DOHH2 (cell line): ENCODE measurements around the gene NEURL1.

Source experiments
- H3F3A ChIP-seq: fragments of 200-600 bp; sonication (generic), shearing (Covaris generic); 2 replicates; pipeline ENCODE4 v1.6.0; 2016; ENCODE audit warnings: antibody characterized with exemption, mild to moderate bottlenecking; ENCODE audit not compliant: control insufficient read depth, insufficient read depth
- H3K27ac ChIP-seq: fragments of 200-600 bp; sonication (generic); 2 replicates; pipeline ENCODE4 v1.5.1; 2014; ENCODE audit warnings: low read depth, mild to moderate bottlenecking, low read length, moderate library complexity
- H3K27me3 ChIP-seq: fragments of 200-600 bp; sonication (generic); 2 replicates; pipeline ENCODE4 v1.6.1; 2014; ENCODE audit warnings: mild to moderate bottlenecking, low read length, mixed read lengths; ENCODE audit not compliant: control insufficient read depth
- H3K36me3 ChIP-seq: fragments of 200-600 bp; sonication (generic); 2 replicates; pipeline ENCODE4 v1.6.1; 2014; ENCODE audit warnings: mild to moderate bottlenecking, low read length, moderate library complexity, mixed read lengths; ENCODE audit not compliant: control insufficient read depth
- H3K4me1 ChIP-seq: fragments of 200-600 bp; sonication (generic); 2 replicates; pipeline ENCODE4 v1.6.1; 2014; ENCODE audit warnings: mild to moderate bottlenecking, low read length, mixed read lengths; ENCODE audit not compliant: control insufficient read depth
- H3K4me2 ChIP-seq: fragments of 200-600 bp; sonication (generic); 2 replicates; pipeline ENCODE4 v1.6.0; 2014; ENCODE audit warnings: mild to moderate bottlenecking, low read length, moderate library complexity
- H3K4me3 ChIP-seq: fragments of 200-600 bp; sonication (generic); 2 replicates; pipeline ENCODE4 v1.5.1; 2014; ENCODE audit warnings: mild to moderate bottlenecking, low read length, mixed read lengths
- H3K79me2 ChIP-seq: fragments of 200-600 bp; sonication (generic); 2 replicates; pipeline ENCODE4 v1.6.1; 2014; ENCODE audit warnings: mild to moderate bottlenecking, low read length, mixed read lengths; ENCODE audit not compliant: control insufficient read depth
- H3K9me2 ChIP-seq: fragments of 200-600 bp; sonication (generic); replicated peaks from 2 replicates; pipeline ENCODE4 v1.6.1; 2014; ENCODE audit warnings: mild to moderate bottlenecking, low read length, mixed read lengths; ENCODE audit not compliant: control insufficient read depth
- H3K9me3 ChIP-seq: fragments of 200-600 bp; sonication (generic); 2 replicates; pipeline ENCODE4 v1.6.1; 2014; ENCODE audit warnings: antibody characterized with exemption, low read length, mixed read lengths; ENCODE audit not compliant: control insufficient read depth, insufficient read depth
- H4K20me1 ChIP-seq: fragments of 200-600 bp; sonication (generic); 2 replicates; pipeline ENCODE4 v1.6.0; 2014; ENCODE audit warnings: low read depth, mild to moderate bottlenecking, antibody characterized with exemption, low read length, moderate library complexity; ENCODE audit not compliant: control insufficient read depth, insufficient read depth
- EZH2phosphoT487 ChIP-seq: fragments of 200-600 bp; sonication (generic); IDR thresholded peaks from 2 replicates; pipeline ENCODE4 v1.6.1; 2017; ENCODE audit warnings: borderline replicate concordance, mild to moderate bottlenecking, antibody characterized with exemption, low read length, moderate library complexity, mixed read lengths
- TF ChIP-seq, protein P1 (sequence below): fragments of 200-600 bp; sonication (generic); IDR thresholded peaks from one replicate; pipeline ENCODE4 v1.5.1; 2014; ENCODE audit warnings: antibody characterized with exemption, mild to moderate bottlenecking, low read depth, low read length; ENCODE audit not compliant: poor library complexity, severe bottlenecking

NEURL1 gene

DNA sequence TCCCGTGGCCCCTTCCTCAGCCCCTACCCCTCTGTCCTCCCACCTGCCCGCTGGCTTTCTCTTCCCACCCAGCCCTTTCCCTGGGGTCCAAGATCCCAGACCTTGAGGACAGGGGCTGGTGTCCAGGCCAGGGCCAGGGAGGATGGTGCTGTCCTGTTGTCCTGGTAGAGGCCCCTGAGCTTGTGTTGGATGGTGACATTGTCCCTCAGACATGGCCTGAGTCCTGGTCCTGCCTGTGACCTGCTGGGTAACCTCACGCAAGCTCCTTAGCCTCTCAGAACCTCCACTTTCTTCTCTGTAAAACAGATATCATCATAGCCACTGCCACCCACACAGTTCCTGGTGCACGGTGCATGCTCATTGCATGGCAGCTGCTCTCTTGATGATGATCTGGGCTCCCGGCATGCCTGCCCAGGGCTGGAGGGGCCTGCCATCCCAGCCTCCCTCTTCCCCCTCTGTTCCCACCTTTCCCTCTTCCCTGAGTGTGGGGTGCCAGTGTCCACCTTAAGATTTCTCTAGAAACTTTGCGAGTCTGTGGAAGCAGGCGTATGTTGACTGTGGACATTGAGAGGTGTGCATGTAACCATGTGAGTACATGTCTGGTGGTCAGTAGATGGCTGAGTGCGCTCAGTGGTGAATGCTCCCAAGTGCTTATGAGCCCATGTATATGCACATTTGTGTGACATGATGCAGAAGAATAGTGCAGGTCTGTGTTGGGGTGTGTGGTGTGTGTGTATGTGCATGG, 60.4 kb downstream of the NEURL1 start:
- Histone ChIP-seq H3K4me2 (no peak overlapping the region), H3F3A (no peaks in the 10 kb centered on the region), H3K27ac (no peak overlapping the region), H3K36me3 (no peaks in the 10 kb centered on the region), H3K9me2 (no peaks in the 10 kb centered on the region), H3K79me2 (no peaks in the 10 kb centered on the region), H4K20me1 (no peaks in the 10 kb centered on the region), H3K9me3 (no peaks in the 10 kb centered on the region), H3K4me1 (peaks cover 16% of the 10 kb centered on the region), H3K27me3 (peaks cover 33% of the 10 kb centered on the region), H3K4me3 (no peak overlapping the region)
- no peak for TF ChIP-seq EZH2phosphoT487
- TF ChIP-seq, protein P1, sequence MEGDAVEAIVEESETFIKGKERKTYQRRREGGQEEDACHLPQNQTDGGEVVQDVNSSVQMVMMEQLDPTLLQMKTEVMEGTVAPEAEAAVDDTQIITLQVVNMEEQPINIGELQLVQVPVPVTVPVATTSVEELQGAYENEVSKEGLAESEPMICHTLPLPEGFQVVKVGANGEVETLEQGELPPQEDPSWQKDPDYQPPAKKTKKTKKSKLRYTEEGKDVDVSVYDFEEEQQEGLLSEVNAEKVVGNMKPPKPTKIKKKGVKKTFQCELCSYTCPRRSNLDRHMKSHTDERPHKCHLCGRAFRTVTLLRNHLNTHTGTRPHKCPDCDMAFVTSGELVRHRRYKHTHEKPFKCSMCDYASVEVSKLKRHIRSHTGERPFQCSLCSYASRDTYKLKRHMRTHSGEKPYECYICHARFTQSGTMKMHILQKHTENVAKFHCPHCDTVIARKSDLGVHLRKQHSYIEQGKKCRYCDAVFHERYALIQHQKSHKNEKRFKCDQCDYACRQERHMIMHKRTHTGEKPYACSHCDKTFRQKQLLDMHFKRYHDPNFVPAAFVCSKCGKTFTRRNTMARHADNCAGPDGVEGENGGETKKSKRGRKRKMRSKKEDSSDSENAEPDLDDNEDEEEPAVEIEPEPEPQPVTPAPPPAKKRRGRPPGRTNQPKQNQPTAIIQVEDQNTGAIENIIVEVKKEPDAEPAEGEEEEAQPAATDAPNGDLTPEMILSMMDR: no peak

DNA sequence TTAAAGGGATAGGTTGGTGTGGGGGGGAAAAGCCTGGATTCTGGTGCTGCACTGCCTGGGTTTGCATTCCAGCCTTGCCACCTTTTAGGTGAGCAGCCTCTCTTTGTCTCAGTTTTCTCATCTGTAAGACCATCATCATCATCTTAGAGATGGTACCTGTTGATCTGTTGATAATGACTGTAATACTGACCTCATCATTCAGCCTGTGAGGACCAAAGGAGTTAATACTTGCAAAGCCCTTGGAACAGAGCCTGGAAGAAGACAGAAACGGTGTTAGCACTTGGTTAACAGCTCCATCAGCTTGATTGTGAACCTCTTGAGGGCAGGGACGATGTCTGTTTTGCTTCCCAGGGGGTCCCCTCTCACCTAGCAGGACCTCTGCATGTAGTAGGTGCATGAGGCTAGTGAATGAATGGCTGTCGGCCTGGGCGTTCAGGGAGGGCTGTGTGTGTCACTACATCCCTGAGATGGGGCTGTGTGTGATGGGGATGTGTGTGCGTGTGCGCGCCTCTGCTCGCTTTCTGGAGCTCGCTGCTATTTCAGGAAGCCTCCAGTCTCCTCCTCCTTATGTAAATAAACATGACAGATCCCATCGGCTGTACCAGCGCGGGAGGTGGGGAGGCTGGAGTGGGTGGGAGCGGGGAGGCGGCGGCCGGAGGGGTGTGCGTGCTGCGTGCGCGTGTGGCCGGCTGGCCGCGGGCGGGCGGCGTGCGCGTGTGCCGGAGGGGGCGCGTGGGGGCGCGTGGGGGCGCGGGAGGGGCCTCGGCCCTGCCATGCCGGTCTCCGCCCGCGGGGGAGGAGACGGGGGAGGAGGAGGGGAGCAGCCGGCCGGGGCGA, 61.2 kb downstream of the NEURL1 start:
- H3K4me1 ChIP-seq: peaks cover 18% of the 10 kb centered on the region
- H3K79me2 ChIP-seq: no peaks in the 10 kb centered on the region
- H3F3A ChIP-seq: no peaks in the 10 kb centered on the region
- H3K4me2 ChIP-seq: peak overlapping the region; percentile 56
- no peak overlapping the region for H3K27ac ChIP-seq
- H3K9me2 ChIP-seq: no peaks in the 10 kb centered on the region
- no peaks in the 10 kb centered on the region for H3K36me3 ChIP-seq
- no peak for TF ChIP-seq EZH2phosphoT487
- TF ChIP-seq, protein P1: no peak
- H3K9me3 ChIP-seq: no peaks in the 10 kb centered on the region
- no peaks in the 10 kb centered on the region for H4K20me1 ChIP-seq
- peak overlapping the region; percentile 40; the same call in 1 of the 2 replicates for H3K4me3 ChIP-seq
- H3K27me3 ChIP-seq: peaks cover 36% of the 10 kb centered on the region

DNA sequence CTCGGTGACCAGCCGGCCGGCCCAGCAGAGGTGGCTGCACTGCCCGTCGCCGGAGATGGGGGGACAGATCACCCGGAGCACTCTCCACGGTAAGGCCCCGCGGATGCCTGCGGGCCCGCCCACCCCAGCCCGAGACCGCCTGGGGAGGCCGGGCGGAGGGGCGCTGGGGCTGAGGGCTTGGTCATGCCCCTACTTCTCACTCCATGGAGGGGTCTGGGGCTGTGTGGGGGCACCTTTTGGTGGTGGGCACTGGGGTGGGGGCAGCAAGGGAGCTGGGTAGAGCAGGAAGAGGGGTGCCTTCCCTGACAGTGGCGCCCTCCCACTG, 61.8 kb downstream of the NEURL1 start:
- TF ChIP-seq, protein P1: no peak
- TF ChIP-seq EZH2phosphoT487: no peak
- H3K36me3 ChIP-seq: no peaks in the 10 kb centered on the region
- no peaks in the 10 kb centered on the region for H3K9me3 ChIP-seq
- peaks cover 36% of the 10 kb centered on the region for H3K27me3 ChIP-seq
- no peaks in the 10 kb centered on the region for H3K9me2 ChIP-seq
- peak overlapping the region; percentile 40; the same call in 1 of the 2 replicates for H3K4me3 ChIP-seq
- H3K4me1 ChIP-seq: peaks cover 18% of the 10 kb centered on the region
- no peak overlapping the region for H3K27ac ChIP-seq
- no peaks in the 10 kb centered on the region for H3F3A ChIP-seq
- no peaks in the 10 kb centered on the region for H3K79me2 ChIP-seq
- H4K20me1 ChIP-seq: no peaks in the 10 kb centered on the region
- H3K4me2 ChIP-seq: peak overlapping the region; percentile 56
